Transverse colon (tissue), 3 donors: ENCODE results near the gene ARHGAP5.

Experiments used
- CTCF ChIP-seq, 5 experiments: fragments of 200-600 bp in 3 of 5; fragments of 450-650 bp in 2 of 5; sonication (generic) in 3 of 5; IDR thresholded peaks; 1 replicate in 2 of 5; 2 replicates in 3 of 5; pipeline ENCODE4 v1.5.1; 2016 to 2017; ENCODE audit warnings: antibody characterized with exemption in 5 of 5, inconsistent platforms in 3 of 5, mild to moderate bottlenecking in 2 of 5, moderate library complexity in 1 of 5
- EP300 ChIP-seq: sonication (generic); formaldehyde crosslinking; IDR thresholded peaks from one replicate; pipeline ENCODE4 v1.6.1; 2017; ENCODE audit warnings: antibody characterized with exemption, low read depth
- POLR2A ChIP-seq: fragments of 450-650 bp; IDR thresholded peaks from one replicate; pipeline ENCODE4 v1.6.1; 2016; ENCODE audit warnings: antibody characterized with exemption, mild to moderate bottlenecking, moderate library complexity

GRCh38 chr14:32055175-32055574 is 21.9 kb upstream of the ARHGAP5 start:
- TF ChIP-seq CTCF (IDR thresholded peaks at IDR 0.05) (no peak), EP300 (no peak), POLR2A (no peak)
